DMS79 (cell line): ENCODE data around the gene GOLGA6L4.
"Not testable (repeated sequence)": the region's sequence is repeated elsewhere in the genome, so short reads cannot be mapped to it uniquely, and the experiment has no call there.

Experiments used
- DNase-seq: peaks from one replicate; lab custom pipeline; 2025; lab: John Stamatoyannopoulos, UW

Gene GOLGA6L4

GRCh38 chr15:84235573-84235972 lies at the start of gene GOLGA6L4:
Gene GOLGA6L4, plus strand, starts transcription at chr15:84235773. Its CDS starts 62 bp downstream, at chr15:84235835.
- DNase-seq = not testable (repeated sequence)

- DNase-seq = not testable (repeated sequence)
Observed at GRCh38 chr15:84192982-84193381, 42.6 kb upstream of the GOLGA6L4 start.

- not testable (repeated sequence) for DNase-seq
Observed at GRCh38 chr15:84195603-84196002, 40.0 kb upstream of the GOLGA6L4 start.

GRCh38 chr15:84196530-84197188 lies 38.9 kb upstream of the GOLGA6L4 start:
- not testable (repeated sequence) for DNase-seq

GRCh38 chr15:84199865-84200264 lies 35.7 kb upstream of the GOLGA6L4 start:
- not testable (repeated sequence) for DNase-seq

GRCh38 chr15:84246441-84246840 lies 10.9 kb downstream of the GOLGA6L4 start:
- DNase-seq = not testable (repeated sequence)
